Brain microvascular endothelial cell (primary cell): Measurements from ENCODE around the gene MET.

Experiments
- DNase-seq: peaks from one replicate; pipeline ENCODE4 v3.0.0-alpha.2; 2020
- H3K27ac ChIP-seq: fragments of 250-450 bp; sonication (Bioruptor Pico); 2 replicates; pipeline ENCODE4 v1.5.1; 2020; ENCODE audit warnings: mild to moderate bottlenecking, moderate library complexity
- H3K27me3 ChIP-seq: fragments of 250-450 bp; sonication (Bioruptor Pico); replicated peaks from 2 replicates; pipeline ENCODE4 v1.5.1; 2020; ENCODE audit warnings: mild to moderate bottlenecking
- H3K36me3 ChIP-seq: fragments of 250-450 bp; sonication (Bioruptor Pico); replicated peaks from 2 replicates; pipeline ENCODE4 v1.5.1; 2020; ENCODE audit warnings: mild to moderate bottlenecking
- H3K4me3 ChIP-seq: 2 replicates; pipeline ENCODE4 v1.5.1; 2011; ENCODE audit warnings: low read depth, mild to moderate bottlenecking, control low read depth, low read length, moderate library complexity
- in situ Hi-C: cut with HindIII; loops from 2 replicates; pipeline ENCODE4 v1.10.0; 2017; ENCODE audit warnings: low sequenced_read_pairs, low pct_ligation_motif_present
- TF ChIP-seq, protein P1 (sequence below): IDR thresholded peaks from 2 replicates; pipeline ENCODE4 v1.5.1; 2011; ENCODE audit warnings: low read depth, mild to moderate bottlenecking, moderate library complexity, low read length, control low read depth, inconsistent platforms; ENCODE audit errors: missing control alignments

Gene MET

DNA sequence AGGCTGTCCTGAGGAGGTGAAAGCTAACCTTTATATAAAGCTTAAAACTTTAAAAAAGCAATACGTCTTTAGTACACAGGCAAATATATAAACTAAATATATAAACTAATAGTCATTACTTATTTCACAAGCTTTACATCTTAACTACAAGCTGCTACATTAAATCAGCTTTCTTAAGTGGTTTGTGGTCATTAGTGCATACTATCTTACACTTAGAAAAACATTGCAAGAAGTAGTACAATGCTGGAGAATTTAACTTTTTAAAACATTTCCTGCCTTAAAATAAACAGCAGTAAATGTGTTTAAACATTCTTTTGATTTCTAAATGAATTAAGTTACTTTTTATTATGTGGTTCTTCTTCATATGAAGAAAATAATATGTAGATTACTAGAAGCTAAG lies 36.3 kb downstream of the MET start:
- Histone ChIP-seq H3K36me3 (no peaks in the 10 kb centered on the region), H3K27ac (no peak overlapping the region), H3K4me3 (no peak overlapping the region), H3K27me3 (no peaks in the 10 kb centered on the region)
- DNase-seq: no peak
- TF ChIP-seq, protein P1, sequence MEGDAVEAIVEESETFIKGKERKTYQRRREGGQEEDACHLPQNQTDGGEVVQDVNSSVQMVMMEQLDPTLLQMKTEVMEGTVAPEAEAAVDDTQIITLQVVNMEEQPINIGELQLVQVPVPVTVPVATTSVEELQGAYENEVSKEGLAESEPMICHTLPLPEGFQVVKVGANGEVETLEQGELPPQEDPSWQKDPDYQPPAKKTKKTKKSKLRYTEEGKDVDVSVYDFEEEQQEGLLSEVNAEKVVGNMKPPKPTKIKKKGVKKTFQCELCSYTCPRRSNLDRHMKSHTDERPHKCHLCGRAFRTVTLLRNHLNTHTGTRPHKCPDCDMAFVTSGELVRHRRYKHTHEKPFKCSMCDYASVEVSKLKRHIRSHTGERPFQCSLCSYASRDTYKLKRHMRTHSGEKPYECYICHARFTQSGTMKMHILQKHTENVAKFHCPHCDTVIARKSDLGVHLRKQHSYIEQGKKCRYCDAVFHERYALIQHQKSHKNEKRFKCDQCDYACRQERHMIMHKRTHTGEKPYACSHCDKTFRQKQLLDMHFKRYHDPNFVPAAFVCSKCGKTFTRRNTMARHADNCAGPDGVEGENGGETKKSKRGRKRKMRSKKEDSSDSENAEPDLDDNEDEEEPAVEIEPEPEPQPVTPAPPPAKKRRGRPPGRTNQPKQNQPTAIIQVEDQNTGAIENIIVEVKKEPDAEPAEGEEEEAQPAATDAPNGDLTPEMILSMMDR: no peak
- in situ Hi-C loops: no loop called here

GRCh38 chr7:116708861-116709260 lies 36.9 kb downstream of the MET start:
- Histone ChIP-seq H3K36me3 (no peaks in the 10 kb centered on the region), H3K27ac (no peak overlapping the region), H3K4me3 (no peak overlapping the region), H3K27me3 (no peaks in the 10 kb centered on the region)
- TF ChIP-seq, protein P1: no peak
- in situ Hi-C loops: no loop called here
- no peak for DNase-seq

GRCh38 chr7:116709336-116709735 lies 37.3 kb downstream of the MET start:
- Histone ChIP-seq H3K27me3 (no peaks in the 10 kb centered on the region), H3K4me3 (no peak overlapping the region), H3K36me3 (no peaks in the 10 kb centered on the region), H3K27ac (no peak overlapping the region)
- DNase-seq: no peak
- in situ Hi-C loops: no loop called here
- TF ChIP-seq, protein P1: no peak

- in situ Hi-C loops: no loop called here
- no peak overlapping the region for H3K27ac ChIP-seq
- no peak overlapping the region for H3K4me3 ChIP-seq
- TF ChIP-seq, protein P1: no peak
- no peaks in the 10 kb centered on the region for H3K36me3 ChIP-seq
- DNase-seq: no peak
- no peaks in the 10 kb centered on the region for H3K27me3 ChIP-seq
Measured at GRCh38 chr7:116710764-116711452, 38.9 kb downstream of the MET start.

GRCh38 chr7:116711790-116712189 lies 39.8 kb downstream of the MET start:
- DNase-seq: no peak
- TF ChIP-seq, protein P1: no peak
- in situ Hi-C loops: no loop called here
- H3K4me3 ChIP-seq: no peak overlapping the region
- H3K36me3 ChIP-seq: no peaks in the 10 kb centered on the region
- H3K27ac ChIP-seq: no peak overlapping the region
- no peaks in the 10 kb centered on the region for H3K27me3 ChIP-seq

DNA sequence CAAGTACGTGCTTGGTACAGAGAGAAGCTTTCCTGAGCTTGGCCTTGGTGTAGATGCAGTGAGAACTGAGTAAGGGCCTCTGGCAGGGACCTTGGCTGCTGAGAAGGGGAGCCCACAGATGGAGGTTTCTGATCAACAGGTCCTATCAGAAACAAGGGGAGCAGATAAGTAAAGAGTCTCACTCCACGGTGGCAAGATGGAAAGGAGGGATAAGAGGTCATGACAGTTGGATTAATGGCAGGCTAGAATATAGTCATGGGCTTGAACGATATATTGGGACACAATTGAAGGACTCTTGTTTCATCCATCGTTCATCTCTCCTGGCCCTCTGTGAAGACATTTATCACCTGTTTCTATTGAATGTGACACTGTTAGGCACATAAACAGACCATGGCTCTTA lies 41.5 kb downstream of the MET start:
- TF ChIP-seq, protein P1: no peak
- Histone ChIP-seq H3K27ac (no peak overlapping the region), H3K4me3 (no peak overlapping the region), H3K36me3 (no peaks in the 10 kb centered on the region), H3K27me3 (no peaks in the 10 kb centered on the region)
- in situ Hi-C loops: no loop called here
- DNase-seq: no peak
